Sigmoid colon (tissue), 3 donors: ENCODE measurements around the gene NKX6-1.
A peak's percentile ranks its signal among the peaks of the same experiment; 100 is the strongest.

Experiments
- CTCF ChIP-seq, 4 experiments: fragments of 450-650 bp in 3 of 4; fragments of 200-600 bp in 1 of 4; IDR thresholded peaks; one replicate each; pipeline ENCODE4 v1.5.1; 2016 to 2019; ENCODE audit warnings: antibody characterized with exemption in 4 of 4, mild to moderate bottlenecking in 3 of 4, moderate library complexity in 2 of 4
- POLR2A ChIP-seq, 2 donors: fragments of 450-650 bp; IDR thresholded peaks; one replicate each; pipeline ENCODE4 v1.6.1; 2016; ENCODE audit warnings: antibody characterized with exemption in 2 of 2, mild to moderate bottlenecking in 2 of 2, moderate library complexity in 2 of 2

GRCh38 chr4:84503495-84504437 is 4.7 kb upstream of the NKX6-1 start:
- peak in 2 of 4 experiments; percentile 33 to 59 for TF ChIP-seq CTCF (IDR thresholded peaks at IDR 0.05)
- TF ChIP-seq POLR2A (IDR thresholded peaks at IDR 0.05), result no peak
